Neural crest cell (in vitro differentiated cells): ENCODE measurements around the gene LENG8. TPM values are rescaled to one million over a fixed set of nuclear protein-coding genes. Genes with fewer than 3 reads are reported as not detected.

Experiments
- DNase-seq: peaks from one replicate; pipeline ENCODE4 v3.0.0; 2021; ENCODE audit warnings: low read depth, mixed read lengths, low spot score
- H3K27ac Mint-ChIP-seq: one replicate; pipeline ENCODE4 v1.8.0; 2021; ENCODE audit warnings: mild to moderate bottlenecking, mixed read lengths; ENCODE audit not compliant: unreplicated experiment
- H3K27me3 Mint-ChIP-seq: 2 replicates; pipeline ENCODE4 v1.8.0; 2021; ENCODE audit warnings: low read depth, mild to moderate bottlenecking, mixed read lengths
- H3K36me3 Mint-ChIP-seq: 2 replicates; pipeline ENCODE4 v1.8.0; 2021; ENCODE audit warnings: low read depth, mild to moderate bottlenecking, mixed read lengths
- H3K4me1 Mint-ChIP-seq: 2 replicates; pipeline ENCODE4 v1.8.0; 2021; ENCODE audit warnings: mixed read lengths
- H3K4me3 Mint-ChIP-seq: one replicate; pipeline ENCODE4 v1.8.0; 2021; ENCODE audit warnings: mild to moderate bottlenecking, mixed read lengths
- H3K9me3 Mint-ChIP-seq: 2 replicates; pipeline ENCODE4 v1.8.0; 2021; ENCODE audit warnings: mixed read lengths
- total RNA-seq: library from RNA; stranded (reverse); gene quantifications from 2 replicates; pipeline ENCODE4 v1.2.1, GENCODE V29; 2021
- TF ChIP-seq, protein P1 (sequence below): fragments of 200-600 bp; sonication (generic); conservative IDR thresholded peaks from 2 replicates; pipeline ENCODE4 v1.5.0; 2021; ENCODE audit warnings: antibody characterized with exemption, mild to moderate bottlenecking

Gene LENG8
- total RNA-seq, 1 donor from 2014 or later, result 161 TPM

DNA sequence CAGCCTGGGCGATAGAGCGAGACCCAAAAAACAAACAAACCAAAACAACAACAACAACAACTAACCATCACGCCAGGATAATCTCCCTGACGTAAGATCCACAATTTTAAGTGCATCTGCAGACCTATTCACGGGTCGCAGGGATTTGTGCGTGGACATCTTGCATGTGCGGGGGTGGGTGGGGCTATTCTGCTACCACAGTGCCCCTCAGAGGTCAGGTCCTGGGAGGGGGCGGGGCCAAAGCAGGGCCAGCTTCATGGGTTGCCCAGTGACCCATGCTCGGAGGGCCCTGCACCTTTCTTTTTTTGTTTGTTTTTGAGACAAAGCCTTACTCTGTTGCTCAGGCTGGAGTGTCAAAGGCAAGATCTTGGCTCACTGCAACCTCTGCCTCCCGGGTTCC, 26.7 kb downstream of the LENG8 start:
- TF ChIP-seq, protein P1, sequence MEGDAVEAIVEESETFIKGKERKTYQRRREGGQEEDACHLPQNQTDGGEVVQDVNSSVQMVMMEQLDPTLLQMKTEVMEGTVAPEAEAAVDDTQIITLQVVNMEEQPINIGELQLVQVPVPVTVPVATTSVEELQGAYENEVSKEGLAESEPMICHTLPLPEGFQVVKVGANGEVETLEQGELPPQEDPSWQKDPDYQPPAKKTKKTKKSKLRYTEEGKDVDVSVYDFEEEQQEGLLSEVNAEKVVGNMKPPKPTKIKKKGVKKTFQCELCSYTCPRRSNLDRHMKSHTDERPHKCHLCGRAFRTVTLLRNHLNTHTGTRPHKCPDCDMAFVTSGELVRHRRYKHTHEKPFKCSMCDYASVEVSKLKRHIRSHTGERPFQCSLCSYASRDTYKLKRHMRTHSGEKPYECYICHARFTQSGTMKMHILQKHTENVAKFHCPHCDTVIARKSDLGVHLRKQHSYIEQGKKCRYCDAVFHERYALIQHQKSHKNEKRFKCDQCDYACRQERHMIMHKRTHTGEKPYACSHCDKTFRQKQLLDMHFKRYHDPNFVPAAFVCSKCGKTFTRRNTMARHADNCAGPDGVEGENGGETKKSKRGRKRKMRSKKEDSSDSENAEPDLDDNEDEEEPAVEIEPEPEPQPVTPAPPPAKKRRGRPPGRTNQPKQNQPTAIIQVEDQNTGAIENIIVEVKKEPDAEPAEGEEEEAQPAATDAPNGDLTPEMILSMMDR, result no peak
- H3K27me3 Mint-ChIP-seq, result peaks cover 40% of the 10 kb centered on the region
- DNase-seq, result no peak
- no peak overlapping the region for H3K27ac Mint-ChIP-seq
- H3K9me3 Mint-ChIP-seq, result no peaks in the 10 kb centered on the region
- H3K4me3 Mint-ChIP-seq, result no peak overlapping the region
- peaks cover 17% of the 10 kb centered on the region for H3K4me1 Mint-ChIP-seq
- H3K36me3 Mint-ChIP-seq, result no peaks in the 10 kb centered on the region

DNA sequence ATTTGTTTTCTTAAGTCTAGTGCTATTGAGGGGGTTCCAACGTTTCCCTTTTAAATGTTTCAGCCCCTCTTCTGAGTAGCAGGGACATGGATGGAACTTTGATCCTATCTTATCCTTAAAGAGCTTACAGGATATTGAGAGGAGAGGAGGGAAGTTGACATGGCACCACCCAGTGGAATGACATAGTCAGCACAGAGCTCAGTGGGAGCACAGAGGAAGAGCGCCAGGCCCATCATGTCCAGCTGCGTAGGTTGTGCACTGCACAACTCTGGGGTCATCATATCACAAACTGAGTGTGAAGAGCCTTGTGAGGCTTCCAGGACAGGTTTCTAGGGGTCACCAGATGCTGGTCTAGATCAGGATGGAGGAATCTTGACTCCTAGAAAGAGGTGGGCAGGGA, 28.7 kb downstream of the LENG8 start:
- no peak overlapping the region for H3K27ac Mint-ChIP-seq

GRCh38 chr19:54478677-54479266, 29.8 kb downstream of the LENG8 start:
- Mint-ChIP-seq H3K4me3 (no peak overlapping the region), H3K27me3 (peaks cover 44% of the 10 kb centered on the region), H3K36me3 (no peaks in the 10 kb centered on the region), H3K9me3 (no peaks in the 10 kb centered on the region), H3K4me1 (peaks cover 8% of the 10 kb centered on the region), H3K27ac (no peak overlapping the region)
- TF ChIP-seq, protein P1, result peak; percentile 73
- peak; percentile 58 for DNase-seq

More for the DNA sequence above, 28.7 kb downstream of the LENG8 start:
- no peak for DNase-seq
- peaks cover 44% of the 10 kb centered on the region for H3K27me3 Mint-ChIP-seq
- H3K4me1 Mint-ChIP-seq, result peaks cover 15% of the 10 kb centered on the region
- TF ChIP-seq, protein P1, result no peak
- H3K4me3 Mint-ChIP-seq, result no peak overlapping the region
- H3K9me3 Mint-ChIP-seq, result no peaks in the 10 kb centered on the region
- H3K36me3 Mint-ChIP-seq, result no peaks in the 10 kb centered on the region

DNA sequence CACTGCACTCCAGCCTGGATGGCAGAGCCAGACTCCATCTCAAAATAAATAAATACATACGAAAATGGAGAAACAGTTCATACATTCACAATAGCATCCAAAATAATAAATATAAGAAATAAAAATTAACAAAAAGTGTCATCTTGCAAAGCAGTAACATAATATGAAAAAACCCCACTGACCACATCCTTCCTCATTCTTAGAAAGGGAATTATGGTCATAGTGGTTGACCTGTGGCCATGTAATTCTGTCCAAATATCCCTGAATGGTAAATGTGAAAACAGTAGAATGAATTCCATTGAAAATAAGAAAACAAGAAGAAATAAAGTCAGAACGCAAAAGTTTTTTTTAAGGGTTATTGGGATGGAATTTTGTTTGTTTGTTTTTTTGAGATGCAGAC, 31.1 kb downstream of the LENG8 start:
- Mint-ChIP-seq H3K27me3 (peaks cover 51% of the 10 kb centered on the region), H3K36me3 (no peaks in the 10 kb centered on the region), H3K9me3 (no peaks in the 10 kb centered on the region), H3K4me3 (no peak overlapping the region), H3K4me1 (peaks cover 4% of the 10 kb centered on the region), H3K27ac (no peak overlapping the region)
- no peak for DNase-seq
- TF ChIP-seq, protein P1, result no peak

DNA sequence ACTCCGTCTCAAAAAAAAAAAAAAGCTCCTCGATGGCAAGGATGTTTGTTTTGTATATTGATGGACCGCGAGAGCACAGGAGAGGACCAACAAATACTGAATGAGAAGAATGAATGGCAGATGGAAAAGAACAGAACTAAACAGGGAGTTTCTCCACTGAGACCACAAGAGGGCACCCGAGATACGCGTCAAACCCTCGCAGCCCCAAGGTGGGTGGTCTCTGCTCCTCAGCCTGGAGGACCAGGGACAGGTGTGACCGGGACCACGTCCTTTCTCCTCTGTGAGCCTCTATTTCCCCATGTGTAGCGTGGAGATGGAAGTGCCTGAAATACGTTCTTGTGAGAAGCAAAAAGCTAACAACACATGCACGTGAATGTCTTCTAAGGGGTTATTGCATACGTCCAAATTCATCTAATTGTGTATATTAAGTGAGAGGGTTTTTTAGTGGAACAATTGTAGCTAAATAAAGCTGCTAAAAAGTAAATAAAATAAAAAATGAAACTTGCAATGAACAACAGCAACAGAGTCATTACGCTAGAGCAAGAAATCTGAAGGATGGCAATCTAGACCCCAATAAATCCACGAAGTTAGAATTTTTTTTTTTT, 32.4 kb downstream of the LENG8 start:
- H3K4me3 Mint-ChIP-seq, result no peak overlapping the region
- TF ChIP-seq, protein P1, result peak; percentile 77
- no peaks in the 10 kb centered on the region for H3K9me3 Mint-ChIP-seq
- peaks cover 4% of the 10 kb centered on the region for H3K4me1 Mint-ChIP-seq
- H3K36me3 Mint-ChIP-seq, result no peaks in the 10 kb centered on the region
- no peak overlapping the region for H3K27ac Mint-ChIP-seq
- DNase-seq, result peak; percentile 74
- peaks cover 59% of the 10 kb centered on the region for H3K27me3 Mint-ChIP-seq
